Measurements from ENCODE around the gene SYNGR2.
"Not testable (repeated sequence)": the region's sequence is repeated elsewhere in the genome, so short reads cannot be mapped to it uniquely, and the experiment has no call there.

Gene SYNGR2

DNA sequence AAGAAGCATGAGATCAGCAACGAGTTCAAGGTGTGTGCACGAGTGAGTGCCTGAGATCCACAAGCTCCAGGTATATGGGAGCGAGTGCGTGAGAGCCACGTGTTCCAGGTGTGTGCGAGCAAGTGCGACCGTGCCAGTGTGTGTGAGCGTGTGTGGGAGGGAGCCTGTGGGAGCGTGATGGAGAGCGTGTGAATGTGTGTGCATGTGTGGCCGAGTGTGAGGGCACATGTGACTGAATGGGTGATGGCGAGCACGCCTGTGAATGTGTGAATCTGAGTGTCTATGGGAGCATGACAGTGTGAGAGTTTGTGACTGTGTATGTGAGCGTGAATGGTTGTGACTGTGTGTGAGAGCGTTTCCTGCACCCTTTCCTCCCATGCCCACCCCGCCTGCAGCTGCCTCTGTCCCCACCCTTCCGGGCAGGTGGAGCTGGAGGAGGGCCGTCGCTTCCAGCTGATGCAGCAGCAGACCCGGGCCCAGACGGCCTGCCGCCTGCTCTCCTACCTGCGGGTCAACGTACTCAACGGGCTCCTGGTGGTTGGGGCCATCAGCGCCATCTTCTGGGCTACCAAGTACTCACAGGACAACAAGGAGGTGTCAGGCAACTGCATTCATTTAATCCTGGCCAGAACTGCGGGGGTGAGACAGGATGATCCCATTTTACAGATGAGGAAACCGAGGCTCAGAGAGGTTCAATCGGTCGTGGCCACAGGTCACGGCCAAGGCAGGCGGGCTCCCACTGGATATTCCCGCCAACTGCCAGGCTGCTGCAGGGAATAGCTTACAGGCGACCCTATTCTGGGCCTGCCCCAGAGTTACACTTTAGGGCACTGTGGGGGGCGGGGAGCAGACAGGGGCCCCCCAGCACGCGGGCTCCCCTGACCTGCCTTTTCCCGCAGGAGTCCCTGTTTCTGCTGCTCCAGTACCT, 34.1 kb upstream of the SYNGR2 start:
- DNase-seq (ENCODE audit: low read depth) = peak; percentile 63
- TF ChIP-seq, protein P1, sequence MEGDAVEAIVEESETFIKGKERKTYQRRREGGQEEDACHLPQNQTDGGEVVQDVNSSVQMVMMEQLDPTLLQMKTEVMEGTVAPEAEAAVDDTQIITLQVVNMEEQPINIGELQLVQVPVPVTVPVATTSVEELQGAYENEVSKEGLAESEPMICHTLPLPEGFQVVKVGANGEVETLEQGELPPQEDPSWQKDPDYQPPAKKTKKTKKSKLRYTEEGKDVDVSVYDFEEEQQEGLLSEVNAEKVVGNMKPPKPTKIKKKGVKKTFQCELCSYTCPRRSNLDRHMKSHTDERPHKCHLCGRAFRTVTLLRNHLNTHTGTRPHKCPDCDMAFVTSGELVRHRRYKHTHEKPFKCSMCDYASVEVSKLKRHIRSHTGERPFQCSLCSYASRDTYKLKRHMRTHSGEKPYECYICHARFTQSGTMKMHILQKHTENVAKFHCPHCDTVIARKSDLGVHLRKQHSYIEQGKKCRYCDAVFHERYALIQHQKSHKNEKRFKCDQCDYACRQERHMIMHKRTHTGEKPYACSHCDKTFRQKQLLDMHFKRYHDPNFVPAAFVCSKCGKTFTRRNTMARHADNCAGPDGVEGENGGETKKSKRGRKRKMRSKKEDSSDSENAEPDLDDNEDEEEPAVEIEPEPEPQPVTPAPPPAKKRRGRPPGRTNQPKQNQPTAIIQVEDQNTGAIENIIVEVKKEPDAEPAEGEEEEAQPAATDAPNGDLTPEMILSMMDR (conservative IDR thresholded peaks at IDR 0.05; ENCODE audit: low read depth, low read length) = peak; percentile 78
- no peak overlapping the region for H3K4me3 ChIP-seq (ENCODE audit: low read depth, low read length)

DNA sequence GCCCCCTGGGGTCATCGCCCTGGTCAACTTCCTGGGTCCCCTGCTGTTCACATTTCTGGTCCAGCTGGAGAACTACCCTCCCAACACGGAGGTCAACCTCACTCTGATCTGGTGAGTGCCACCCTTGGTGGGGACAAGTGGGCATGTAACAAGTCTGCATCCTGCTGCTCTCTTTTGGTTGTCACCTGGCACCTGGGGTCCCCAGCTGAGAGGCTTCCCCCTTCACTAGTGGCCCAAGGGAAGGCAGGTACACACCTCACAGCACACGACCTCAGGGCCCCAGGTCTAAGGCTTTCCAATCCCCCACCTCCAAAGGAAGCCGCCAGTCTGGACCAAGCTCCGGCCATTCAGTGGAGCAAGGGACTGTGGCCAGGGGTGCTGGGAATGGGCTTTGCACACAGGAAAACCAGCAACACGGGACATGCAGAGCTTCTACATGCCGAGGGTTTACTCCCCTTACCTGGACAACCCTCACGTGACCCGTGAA, 33.4 kb upstream of the SYNGR2 start:
- TF ChIP-seq, protein P1 (conservative IDR thresholded peaks at IDR 0.05; ENCODE audit: low read depth, low read length) = no peak
- no peak for DNase-seq (ENCODE audit: low read depth)
- no peak overlapping the region for H3K4me3 ChIP-seq (ENCODE audit: low read depth, low read length)

DNA sequence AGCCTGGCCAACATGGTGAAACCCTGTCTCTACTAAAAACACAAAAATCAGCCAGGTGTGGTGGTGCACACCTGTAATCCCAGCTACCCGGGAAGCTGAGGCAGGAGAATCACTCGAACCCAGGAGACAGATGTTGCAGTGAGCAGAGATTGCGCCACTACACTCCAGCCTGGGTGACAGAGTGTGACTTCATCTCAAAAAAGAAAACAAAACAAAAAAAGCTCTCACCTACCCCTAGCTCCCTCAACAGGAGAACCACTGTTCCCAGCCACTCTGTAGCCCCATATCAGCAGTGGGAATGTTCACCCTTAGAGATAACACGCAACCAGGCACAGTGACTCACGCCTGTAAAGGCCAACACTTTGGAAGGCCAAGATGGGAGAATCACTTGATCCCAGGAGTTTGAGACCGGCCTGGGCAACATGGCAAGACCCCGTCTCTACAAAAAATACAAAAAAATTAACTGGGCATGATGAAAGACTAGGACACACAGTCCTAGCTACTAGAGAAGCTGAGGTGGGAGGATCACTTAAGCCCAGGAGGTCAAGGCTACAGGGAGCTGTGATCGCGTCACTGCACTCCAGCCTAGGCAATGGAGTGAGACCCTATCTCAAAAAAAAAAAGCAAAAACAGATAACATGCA, 32.4 kb upstream of the SYNGR2 start:
- H3K4me3 ChIP-seq (ENCODE audit: low read depth, low read length) = no peak overlapping the region
- no peak for DNase-seq (ENCODE audit: low read depth)
- TF ChIP-seq, protein P1 (conservative IDR thresholded peaks at IDR 0.05; ENCODE audit: low read depth, low read length) = no peak

DNA sequence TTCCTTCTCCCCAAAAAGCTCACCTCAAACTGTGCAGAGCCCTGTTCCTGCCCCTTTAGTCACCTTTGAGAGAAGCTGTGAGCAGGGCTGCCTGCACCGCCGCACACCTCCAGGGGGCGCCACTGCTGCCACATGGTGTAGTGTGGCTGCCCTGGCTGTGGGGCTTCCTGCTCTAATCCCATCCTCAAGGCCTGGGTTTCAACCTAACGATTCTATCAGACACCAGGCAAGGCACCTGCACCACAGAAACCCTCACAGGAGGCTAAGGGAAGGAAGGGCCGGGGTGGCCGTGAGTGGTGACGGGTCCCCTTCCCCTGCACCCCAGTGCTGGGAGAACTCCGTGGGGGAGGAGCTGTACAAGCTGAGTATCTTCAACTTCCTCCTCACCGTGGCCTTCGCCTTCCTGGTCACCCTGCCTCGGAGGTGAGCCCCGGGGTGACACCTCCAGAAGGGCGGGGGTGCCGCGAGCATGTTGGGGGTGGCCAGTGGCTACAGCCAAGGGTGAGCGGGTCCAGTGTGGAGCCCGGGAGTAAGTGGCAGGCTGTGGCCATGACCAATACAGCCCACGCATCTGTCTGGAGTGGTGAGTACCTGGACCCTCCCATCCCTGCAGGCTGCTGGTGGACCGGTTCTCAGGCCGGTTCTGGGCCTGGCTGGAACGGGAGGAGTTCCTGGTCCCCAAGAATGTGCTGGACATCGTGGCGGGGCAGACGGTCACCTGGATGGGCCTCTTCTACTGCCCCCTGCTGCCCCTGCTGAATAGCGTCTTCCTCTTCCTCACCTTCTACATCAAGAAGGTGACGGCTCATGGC, 30.8 kb upstream of the SYNGR2 start:
- no peak for DNase-seq (ENCODE audit: low read depth)
- no peak overlapping the region for H3K4me3 ChIP-seq (ENCODE audit: low read depth, low read length)
- TF ChIP-seq, protein P1 (conservative IDR thresholded peaks at IDR 0.05; ENCODE audit: low read depth, low read length) = peak; percentile 41

DNA sequence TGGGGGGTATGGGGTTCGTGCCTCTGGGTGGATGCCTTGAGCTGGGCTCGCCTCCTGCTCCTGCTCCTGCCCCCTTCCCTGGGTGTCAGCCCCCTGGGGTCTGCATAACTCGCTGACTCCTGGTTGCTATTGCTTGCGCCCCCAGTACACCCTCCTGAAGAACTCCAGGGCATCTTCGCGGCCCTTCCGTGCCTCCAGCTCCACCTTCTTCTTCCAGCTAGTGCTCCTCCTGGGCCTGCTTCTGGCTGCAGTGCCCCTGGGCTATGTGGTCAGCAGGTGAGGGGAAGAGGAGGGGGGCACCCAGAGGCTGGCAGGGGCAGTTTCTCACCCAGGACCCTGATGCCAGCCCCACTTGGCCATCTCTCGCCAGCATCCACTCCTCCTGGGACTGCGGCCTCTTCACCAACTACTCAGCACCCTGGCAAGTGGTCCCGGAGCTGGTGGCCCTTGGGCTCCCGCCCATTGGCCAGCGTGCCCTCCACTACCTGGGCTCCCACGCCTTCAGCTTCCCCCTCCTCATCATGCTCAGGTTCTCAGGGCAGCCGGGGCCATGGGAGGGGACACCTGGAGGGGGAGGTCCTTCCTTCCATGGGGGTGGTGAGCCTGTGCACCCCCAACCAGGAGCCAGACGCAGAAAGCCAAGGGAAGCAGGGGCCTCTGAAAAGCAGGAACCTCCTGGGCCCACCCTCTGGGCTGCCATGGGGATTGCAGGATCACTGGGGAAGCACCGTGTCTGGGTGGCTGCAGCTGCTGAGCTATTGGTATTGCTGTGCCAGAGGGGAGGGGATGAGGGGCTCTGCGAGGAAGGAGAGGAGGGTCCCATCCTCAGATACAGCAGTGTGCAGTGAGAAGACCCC, 29.9 kb upstream of the SYNGR2 start:
- DNase-seq (ENCODE audit: low read depth) = no peak
- H3K4me3 ChIP-seq (ENCODE audit: low read depth, low read length) = no peak overlapping the region
- TF ChIP-seq, protein P1 (conservative IDR thresholded peaks at IDR 0.05; ENCODE audit: low read depth, low read length) = no peak

DNA sequence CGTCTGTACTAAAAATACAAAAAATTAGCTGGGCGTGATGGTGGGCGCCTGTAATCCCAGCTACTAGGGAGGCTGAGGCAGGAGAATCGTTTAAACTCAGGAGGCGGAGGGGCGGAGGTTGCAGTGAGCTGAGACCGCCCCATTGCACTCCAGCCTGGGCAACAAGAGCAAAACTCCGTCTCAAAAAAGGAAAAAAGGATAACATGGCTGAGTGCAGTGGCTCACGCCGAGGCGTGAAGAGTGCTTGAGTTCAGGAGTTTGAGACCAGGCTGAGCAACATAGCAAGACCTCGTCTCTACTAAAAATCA, 28.6 kb upstream of the SYNGR2 start:
- DNase-seq (ENCODE audit: low read depth); H3K4me3 ChIP-seq (ENCODE audit: low read depth, low read length): not testable (repeated sequence)

Data from choroid plexus epithelial cell (primary cell).